Inflammatory macrophage treated with lipopolysaccharide for 1 hour (primary cell): ENCODE results near the gene UTY.
"Not testable (repeated sequence)": the region's sequence is repeated elsewhere in the genome, so short reads cannot be mapped to it uniquely, and the experiment has no call there.

Source experiments
- DNase-seq, 2 donors: peaks; one replicate each; pipeline ENCODE4 v3.0.0-alpha.2; 2020 to 2022

The UTY gene

GRCh38 chrY:13296176-13296890 is 183.5 kb downstream of the UTY start:
- no peak for DNase-seq

- DNase-seq, result no peak
These were observed 184.8 kb downstream of the UTY start for GRCh38 chrY:13295026-13295425.

GRCh38 chrY:13291199-13291598 is 188.6 kb downstream of the UTY start:
- no peak for DNase-seq

- not testable (repeated sequence) for DNase-seq
These were observed 197.4 kb downstream of the UTY start for GRCh38 chrY:13282151-13283054.

- DNase-seq, result no peak
These were observed 200.3 kb downstream of the UTY start for GRCh38 chrY:13279561-13279960.

GRCh38 chrY:13271706-13272105 is 208.1 kb downstream of the UTY start:
- no peak for DNase-seq

- DNase-seq, result not testable (repeated sequence)
These were observed 225.8 kb downstream of the UTY start for GRCh38 chrY:13253941-13254440.

GRCh38 chrY:13250421-13250820 is 229.4 kb downstream of the UTY start:
- no peak for DNase-seq

GRCh38 chrY:13243716-13244115 is 236.1 kb downstream of the UTY start:
- DNase-seq, result no peak

- DNase-seq, result peak; percentile 23 to 70
These were observed 245.9 kb downstream of the UTY start for GRCh38 chrY:13233901-13234300.

- no peak for DNase-seq
These were observed 246.7 kb downstream of the UTY start for GRCh38 chrY:13233118-13233517.

GRCh38 chrY:13227354-13227953 is 252.4 kb downstream of the UTY start:
- DNase-seq, result no peak

GRCh38 chrY:13210961-13211646 is 268.7 kb downstream of the UTY start:
- no peak for DNase-seq

GRCh38 chrY:13205214-13205613 is 274.6 kb downstream of the UTY start:
- no peak for DNase-seq
